Measurements from ENCODE around the gene SLC6A18. TPM values are rescaled to one million over a fixed set of nuclear protein-coding genes. Genes with fewer than 3 reads are reported as not detected.

SLC6A18 gene
- total RNA-seq, 1 donor from 2014 or later, result not detected

DNA sequence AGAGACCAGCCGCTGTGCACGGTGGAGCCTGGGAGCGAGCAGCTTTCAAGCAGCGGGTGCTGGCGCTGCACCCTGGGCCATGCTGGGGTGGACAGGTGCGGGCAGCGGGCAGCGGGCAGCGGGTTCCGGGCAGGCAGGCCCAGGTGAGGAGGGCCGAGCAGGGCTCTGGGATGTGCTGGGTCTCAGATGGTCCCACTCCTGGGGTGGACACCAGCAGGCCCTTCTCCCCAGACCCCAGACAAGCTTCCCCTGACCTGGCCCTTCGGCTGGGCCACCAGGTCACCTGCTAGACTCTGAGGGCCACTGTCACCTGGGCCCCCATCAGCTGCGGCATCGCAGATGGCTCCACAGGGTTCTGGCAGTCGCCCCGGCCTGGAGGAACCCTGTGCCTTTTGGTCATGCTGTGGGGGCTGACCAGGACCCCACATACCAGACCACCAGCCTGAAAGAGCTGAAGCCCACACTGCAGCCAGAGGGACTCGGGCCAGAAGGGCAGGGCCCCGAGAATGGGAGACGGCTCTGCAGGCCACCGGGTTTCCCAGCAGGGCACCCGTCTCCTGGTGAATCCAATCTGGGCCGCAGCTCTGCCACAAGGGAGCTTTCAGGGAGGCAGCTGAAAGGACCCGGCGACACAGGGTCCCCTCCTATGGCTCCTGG, 21.7 kb upstream of the SLC6A18 start:
- intact Hi-C loops (cut with micrococcal nuclease), result no loop called here

DNA sequence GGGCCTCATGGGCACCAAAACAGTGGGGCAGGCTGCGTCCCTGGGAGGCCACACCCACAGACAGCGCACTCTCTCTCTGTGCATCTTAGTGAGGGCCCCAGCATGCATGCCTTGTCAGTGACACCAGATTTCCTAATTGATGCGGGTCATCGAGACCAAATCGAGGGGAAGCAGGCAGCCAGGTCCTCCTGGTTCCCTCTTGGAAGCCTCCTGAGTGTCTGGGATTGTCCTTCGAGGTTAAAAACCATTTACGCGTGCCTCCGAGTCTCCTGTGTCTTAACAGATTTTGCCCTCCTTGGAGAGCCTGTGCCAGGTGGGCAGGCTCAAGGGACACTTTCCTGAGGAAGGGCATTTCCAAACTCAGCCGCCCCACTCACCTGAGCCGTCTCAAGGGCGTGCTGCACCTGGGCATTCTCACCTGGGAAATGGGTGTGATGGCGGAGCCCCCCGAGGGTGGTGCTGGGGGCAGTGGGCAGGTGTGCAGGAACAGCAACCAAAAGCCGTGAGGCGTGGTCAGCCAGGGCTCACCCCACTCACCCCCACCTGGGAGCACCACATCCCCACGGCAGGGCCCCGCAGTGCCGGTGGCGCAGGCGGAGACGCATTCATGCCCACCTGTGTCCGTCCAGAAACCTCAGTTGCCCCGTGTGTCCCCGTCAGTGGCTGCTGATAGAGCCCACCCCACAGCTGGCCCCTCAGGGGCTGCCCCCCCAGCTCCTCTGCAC, 21.1 kb upstream of the SLC6A18 start:
- intact Hi-C loops (cut with micrococcal nuclease), result no loop called here

DNA sequence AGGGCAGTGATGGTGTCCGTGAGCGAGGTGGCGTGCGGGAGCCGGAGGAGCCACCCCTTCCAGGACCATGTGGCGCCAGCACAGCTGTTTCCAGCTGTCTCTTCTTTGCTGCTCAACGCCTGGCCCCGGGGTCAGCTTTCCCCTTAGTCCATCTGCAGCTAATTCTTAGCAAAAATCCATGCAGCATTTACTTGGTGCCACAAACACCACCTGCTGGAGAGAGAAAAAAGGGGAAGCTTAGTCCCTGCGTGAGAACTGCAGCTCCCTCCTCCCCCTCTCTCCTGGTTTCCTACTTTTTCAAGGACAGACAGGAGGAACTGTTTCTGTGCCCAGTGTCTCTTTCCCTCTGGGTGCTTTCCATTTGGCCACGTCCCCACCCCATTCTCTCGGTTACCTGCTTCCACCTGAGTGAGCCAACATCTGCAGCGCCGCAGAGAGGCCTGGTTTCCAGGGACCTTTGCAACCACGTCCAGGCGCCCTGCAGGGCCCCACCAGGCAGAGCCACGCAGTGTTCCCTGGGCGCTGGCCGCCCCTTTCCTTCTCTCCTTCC, 20.4 kb upstream of the SLC6A18 start:
- intact Hi-C loops (cut with micrococcal nuclease), result no loop called here

DNA sequence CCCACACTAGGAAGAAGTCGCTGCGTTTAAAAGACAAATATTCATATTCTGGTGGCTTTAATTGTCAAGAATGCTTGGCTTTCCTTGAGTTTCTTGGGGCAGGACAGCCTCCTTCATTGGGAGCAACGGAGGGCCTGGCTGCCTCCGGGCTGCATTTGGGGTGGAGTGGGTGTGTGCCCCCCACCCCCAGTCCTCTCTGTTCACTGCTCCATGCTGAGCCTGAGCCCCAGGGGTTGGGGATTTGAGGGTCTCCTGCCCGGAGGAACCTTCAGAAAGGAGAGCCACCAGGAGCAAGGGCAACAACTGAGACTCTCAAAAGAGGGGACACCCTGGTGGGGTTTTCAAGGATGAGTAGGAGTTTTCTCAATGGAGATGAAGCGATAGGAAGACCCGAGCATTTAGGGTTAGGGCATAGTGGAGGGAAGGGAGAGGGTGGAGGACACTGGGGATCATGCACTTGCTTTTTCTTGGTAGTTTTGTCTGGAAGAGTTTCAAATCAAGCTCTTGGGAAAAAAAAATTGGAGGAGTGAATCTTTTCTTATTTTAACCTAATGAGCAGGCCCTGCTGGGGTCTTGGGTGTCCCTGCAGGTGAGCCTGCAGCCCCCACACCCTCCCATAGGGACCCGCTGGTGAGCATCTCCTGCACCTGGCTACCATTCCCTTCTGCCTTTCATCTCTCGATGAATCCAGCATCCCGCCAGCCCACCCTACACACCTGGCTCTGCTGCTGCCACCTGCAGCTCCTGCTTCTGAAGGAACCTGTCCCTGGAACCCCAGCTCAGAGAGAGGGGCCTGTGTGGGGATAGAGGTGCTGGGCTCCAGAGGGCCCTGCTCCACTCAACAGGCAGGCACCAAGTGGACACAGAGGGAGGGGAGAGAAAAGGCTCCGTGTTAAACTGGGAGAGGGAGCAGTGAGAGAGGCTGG, 19.7 kb upstream of the SLC6A18 start:
- intact Hi-C loops (cut with micrococcal nuclease), result no loop called here

DNA sequence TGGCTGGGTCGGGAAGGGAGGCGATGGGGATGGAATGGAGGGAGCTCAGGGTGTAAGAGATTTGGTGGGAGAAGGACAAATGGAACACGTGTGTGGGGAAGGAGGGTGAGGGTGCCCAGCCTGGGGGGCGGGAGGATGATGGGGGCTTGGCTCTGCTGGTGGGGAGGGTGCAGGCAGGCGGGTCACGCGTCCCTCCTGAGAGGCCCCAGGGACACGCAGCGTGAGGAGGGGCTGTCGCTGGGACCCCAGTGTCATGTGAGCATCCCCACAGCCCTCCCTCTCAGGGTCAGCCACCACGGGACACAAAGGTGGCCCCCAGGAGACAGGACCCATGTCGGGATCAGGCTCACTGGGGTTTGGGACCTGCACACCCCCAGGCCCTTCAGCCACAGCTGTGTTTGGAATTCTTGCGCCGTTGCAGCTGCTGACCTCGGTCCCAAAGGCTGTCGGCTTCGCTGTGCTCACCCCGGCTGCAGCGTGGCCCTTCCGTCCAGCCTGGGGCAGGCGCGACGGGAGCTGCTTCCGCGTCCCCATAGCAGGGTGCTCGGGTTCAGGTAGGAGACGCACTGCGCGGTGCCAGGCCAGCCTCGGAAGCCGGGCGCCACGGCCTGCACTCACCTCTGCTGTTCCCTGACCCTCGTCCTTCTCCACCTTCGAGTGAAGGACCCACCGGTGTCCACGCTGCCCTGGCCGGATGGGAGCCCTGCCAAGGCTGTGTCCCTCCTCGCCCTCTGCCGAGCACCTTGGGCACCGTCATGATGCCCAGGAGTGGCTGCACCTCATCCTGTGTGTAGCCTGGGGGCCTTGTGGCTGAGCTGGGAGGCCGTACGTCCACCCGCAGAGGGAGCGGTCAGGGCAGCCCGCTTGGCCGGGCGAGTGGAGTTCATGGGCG, 18.4 kb upstream of the SLC6A18 start:
- intact Hi-C loops (cut with micrococcal nuclease), result no loop called here

DNA sequence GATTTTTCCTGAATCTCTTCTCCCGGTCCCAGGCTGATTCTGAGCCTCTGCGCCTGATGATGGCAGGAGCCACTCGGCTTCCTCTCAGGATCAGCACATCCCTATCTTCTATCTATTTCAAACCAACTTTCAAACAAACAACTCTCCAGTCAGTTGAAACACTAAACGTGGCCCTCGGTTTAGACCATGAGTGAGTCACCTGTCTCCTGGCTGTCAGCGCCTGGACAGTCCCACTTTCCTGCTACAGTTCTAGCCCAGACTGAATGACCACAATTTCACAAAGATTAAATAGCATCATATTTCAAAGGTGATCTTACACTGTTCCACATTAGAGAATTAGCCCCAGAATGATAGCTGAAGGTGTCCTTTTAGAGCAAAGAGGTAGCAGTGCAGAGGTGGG, 17.6 kb upstream of the SLC6A18 start:
- intact Hi-C loops (cut with micrococcal nuclease), result no loop called here

DNA sequence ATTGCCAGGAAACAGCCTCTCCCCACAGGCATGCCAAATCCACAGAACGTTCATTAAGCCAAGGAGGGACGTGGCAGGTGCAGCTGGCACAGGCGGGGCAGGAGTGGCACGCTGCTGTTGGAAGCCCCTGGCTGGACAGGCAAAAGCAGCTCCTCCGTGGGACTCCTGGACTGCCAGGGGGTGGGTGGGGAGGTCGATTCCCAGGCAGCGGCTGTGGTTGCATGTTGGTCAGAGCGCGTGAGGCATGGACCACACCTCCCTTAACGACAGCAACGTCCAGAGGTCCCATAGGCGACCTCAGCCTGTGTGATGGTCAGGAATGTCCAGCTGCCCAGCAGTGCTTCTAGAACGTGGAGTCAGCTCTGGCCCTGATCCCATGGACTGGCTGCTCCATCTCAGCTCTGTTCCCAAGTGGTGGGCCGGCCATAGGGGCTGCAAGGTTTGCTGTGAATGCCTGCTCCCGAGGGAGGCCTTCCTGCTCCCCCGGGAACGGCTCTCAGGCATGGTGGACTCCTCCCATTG, 16.9 kb upstream of the SLC6A18 start:
- intact Hi-C loops (cut with micrococcal nuclease), result no loop called here

DNA sequence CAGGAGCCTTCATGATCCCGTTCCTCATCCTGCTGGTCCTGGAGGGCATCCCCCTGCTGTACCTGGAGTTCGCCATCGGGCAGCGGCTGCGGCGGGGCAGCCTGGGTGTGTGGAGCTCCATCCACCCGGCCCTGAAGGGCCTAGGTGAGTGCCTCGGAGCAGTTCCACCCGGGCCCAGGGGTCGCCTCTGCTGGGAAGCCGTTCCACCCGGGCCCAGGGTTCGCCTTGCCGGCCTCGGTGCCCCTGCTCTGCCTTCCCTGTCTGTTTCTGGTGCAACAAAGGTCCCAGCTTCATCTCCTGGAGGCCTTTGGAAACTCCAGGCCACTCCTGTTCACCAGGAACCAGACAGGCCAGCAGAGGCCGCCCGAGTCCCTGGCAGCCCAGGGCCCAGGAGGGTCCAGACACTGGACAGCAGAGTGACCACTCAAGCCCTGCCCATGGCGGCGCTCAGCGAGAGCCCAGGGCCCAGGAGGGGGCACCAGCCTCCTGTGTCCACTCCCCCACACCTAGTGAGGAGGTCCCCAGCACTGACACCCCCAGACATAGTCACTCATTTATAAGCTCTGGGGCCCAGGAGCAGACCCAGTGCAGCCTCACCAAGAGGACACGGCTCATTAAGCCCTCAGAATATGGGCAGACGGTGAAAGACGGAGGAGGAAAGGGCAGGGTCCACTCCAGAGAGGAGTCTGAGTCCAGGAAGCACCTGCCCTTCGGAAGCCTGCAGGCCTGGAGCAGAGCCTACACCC, 16.3 kb upstream of the SLC6A18 start:
- intact Hi-C loops (cut with micrococcal nuclease), result no loop called here

DNA sequence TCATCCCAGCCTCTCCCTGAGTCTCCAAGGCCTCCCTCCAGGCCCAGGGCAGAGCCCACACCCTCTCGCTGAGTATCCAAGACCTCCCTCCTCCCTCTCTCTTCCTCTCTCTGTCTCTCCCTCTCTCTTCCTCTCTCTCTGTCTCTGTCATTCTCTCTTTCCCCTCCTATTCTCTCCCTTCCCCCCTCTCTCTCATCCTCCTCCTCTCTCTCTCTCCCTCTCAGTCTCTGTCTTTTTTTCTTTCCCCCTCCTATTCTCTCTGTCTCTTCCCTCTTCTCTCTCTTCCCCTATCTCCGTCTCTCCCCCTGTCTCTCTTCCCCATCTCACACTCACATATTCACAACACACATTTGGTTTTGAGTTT, 15.7 kb upstream of the SLC6A18 start:
- intact Hi-C loops (cut with micrococcal nuclease), result no loop called here

DNA sequence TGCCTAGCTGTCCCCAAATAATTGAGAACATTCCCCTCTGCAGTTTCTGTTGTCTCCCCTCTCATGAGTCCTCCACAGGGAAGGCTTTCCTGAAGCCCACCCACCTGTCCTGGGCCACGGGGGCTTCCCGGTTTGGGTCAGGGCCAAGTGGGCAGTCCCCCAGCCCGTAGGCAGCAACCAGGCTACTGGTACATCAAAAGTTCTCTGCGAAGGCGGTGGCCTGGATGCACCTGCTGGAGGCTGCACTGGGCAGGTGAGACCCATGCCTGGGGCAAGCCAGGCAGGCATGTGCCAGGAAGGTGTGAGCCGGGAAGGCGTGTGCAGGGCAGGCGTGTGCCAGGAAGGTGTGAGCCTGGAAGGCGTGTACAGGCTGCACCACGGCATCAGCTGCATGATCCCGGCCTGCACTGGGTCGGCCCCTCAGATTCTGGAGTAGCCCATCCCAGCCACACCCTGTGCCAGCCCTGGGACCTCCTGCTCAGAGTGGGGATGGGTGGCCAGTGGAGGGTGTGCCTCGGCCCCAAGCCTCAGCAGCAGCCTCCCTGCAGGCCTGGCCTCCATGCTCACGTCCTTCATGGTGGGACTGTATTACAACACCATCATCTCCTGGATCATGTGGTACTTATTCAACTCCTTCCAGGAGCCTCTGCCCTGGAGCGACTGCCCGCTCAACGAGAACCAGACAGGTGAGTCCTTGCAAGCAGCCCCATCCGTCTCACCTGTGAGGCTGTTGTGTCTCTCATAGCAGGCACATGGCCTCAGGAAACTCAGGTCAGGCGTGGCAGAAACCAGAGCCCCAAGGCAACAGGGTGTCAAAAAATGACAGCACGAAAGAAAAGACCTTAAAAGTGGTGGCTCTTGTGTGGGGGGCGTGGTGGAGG, 15.0 kb upstream of the SLC6A18 start:
- intact Hi-C loops (cut with micrococcal nuclease), result no loop called here

DNA sequence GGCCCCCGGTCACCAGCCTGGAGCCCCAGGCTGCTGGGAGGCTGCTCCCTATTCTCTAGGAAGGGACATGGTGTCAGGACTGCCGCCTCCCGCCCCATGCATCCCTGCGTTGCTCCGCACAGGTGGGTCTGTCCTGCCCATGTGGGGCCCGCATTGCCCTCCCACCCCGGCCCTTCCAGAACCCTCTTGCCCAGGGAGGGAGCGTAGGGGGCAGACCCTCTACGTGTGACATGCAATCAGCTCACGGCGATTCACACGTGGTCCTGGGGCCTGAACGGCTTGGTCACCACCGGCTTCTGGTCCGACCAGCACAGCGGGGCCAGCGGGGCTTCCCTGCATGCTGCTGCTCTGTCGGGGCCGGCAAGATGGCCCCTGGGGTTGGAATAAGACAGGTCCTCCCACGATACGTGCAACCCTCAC, 14.3 kb upstream of the SLC6A18 start:
- intact Hi-C loops (cut with micrococcal nuclease), result no loop called here

DNA sequence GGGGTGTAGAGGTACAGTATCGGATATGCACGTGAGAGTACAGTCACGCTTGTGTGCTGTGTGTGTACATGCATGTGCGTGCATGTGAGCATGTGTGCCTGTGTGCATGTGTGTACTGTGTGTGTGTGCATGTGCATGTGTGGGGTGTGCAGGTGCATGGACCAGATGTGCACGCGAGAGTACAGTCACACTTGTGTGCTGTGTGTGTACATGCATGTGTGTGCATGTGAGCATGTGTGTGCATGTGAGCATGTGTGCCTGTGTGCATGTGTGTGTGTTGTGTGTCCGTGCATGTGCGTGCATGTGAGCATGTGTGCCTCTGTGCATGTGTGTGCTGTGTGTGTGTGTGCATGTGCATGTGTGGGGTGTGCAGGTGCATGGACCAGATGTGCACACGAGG, 13.5 kb upstream of the SLC6A18 start:
- intact Hi-C loops (cut with micrococcal nuclease), result no loop called here

DNA sequence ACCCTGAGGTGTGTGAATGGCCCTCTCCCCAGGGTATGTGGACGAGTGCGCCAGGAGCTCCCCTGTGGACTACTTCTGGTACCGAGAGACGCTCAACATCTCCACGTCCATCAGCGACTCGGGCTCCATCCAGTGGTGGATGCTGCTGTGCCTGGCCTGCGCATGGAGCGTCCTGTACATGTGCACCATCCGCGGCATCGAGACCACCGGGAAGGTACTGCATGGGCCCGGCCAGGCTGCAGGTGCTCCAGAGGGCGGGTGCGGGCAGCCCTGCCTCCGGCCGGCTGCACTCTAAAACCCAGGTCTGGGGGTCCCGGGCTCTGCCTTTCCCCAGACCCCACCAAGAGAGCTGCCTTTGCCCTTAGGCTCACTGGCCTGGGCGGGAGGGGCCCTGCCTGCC, 12.9 kb upstream of the SLC6A18 start:
- intact Hi-C loops (cut with micrococcal nuclease), result no loop called here

DNA sequence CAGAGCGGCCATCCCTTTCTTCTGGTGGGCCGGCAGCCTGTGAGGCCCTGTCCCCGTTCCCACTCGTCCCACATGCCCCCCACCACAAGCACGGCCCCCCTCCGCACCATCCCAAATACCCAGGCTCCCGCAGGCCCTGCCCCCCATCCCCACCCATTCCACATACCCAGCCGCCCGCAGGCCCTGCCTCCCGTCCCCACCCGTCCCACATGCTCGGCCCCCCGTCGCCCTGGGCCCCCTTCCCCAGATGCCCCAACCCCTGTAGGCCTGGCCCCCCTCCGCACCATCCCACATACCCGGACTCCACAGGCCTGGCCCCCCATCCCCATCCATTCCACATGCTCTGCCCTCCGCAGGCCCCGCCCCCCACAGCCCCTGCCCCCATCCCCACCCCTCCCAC, 12.3 kb upstream of the SLC6A18 start:
- intact Hi-C loops (cut with micrococcal nuclease), result no loop called here

DNA sequence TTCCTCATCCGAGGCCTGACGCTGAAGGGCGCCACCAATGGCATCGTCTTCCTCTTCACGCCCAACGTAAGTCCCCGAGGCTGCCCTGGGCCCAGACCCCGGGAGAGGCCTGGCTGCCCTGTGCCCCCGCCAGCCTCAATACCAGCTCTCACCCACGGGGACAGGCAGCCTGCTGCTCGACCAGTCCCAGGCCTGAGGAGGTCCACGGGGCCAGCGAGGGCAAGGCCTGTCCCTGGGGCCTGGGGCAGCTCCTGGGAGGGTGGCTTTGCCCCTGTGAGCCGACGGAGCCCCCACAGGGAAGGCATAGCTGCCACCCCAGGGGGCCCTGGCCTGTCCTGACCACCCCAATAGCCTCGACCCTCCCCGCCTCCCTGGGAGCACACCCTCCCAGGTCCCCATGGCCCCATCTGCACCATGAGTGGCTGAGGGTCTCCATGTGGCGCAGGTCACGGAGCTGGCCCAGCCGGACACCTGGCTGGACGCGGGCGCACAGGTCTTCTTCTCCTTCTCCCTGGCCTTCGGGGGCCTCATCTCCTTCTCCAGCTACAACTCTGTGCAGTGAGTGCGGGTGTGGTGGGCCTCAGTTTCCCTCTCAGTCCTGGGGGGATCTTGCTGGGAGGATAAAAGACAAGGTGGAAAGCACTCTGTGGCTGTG, 11.5 kb upstream of the SLC6A18 start:
- intact Hi-C loops (cut with micrococcal nuclease), result no loop called here

DNA sequence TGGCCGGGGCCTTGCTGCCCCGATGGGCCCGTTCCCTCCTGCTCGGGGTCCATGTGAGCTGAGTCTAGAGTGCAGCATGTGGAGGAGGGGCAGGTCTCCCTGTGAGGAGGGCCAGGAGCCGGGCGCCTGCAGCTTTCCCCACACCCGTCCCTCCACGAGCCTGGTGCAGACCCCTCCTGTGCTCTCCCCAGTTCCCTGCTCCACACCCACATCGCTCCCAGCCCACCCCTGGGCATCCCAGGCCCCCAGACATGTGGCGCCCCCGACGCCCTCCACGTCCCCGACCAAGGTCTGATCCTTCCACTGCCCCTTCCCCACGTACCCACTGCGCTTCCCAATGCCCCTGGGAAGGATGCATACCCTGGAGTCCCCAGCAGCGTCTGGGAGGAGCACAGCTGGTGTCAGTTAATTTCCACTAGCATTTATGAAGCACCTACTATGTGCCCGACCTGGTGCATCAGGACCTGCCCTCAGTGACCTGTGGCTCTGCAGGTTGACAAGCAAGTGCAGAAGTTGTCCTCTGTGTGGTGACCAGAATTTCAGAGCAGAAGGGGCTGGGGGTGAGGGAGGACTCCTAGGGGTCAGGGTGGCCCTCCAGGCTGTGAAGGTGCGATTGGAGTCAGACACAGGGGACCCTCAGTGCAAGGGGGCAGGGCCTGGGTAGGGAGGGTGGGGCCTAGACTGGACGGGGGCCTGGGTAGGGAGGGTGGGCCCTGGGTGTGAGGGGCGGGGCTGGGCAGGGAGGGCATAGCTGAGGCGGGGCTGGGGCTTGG, 10.8 kb upstream of the SLC6A18 start:
- intact Hi-C loops (cut with micrococcal nuclease), result no loop called here

DNA sequence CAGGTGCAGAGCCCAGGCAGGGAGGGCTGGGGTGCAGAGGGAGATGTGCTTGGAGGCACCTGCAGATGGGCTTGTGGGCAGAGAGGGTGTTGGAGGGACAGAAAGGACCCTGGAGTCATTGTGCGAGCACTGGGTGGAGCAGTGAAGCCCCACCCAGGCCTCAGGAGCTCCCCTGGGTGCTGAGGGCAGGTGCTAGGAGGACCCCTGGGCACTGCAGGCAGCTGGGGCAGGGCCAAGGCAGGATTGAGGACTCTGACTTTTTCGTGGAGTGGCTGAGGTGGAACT, 10.3 kb upstream of the SLC6A18 start:
- intact Hi-C loops (cut with micrococcal nuclease), result no loop called here
